MM.1S (cell line): ENCODE measurements around the gene ANKRD13A.
A peak's percentile ranks its signal among the peaks of the same experiment; 100 is the strongest.

ENCODE experiments used
- DNase-seq: peaks from one replicate; pipeline ENCODE4 v3.0.0-alpha.2; 2015
- H2AFZ ChIP-seq: fragments of 300-600 bp; sonication (generic); 2 replicates; pipeline ENCODE4 v1.6.0; 2016; ENCODE audit warnings: antibody characterized with exemption, low read length
- H3F3A ChIP-seq: fragments of 300-600 bp; sonication (generic); 2 replicates; pipeline ENCODE4 v1.6.1; 2016; ENCODE audit warnings: mild to moderate bottlenecking, antibody characterized with exemption, low read length, moderate library complexity, mixed read lengths; ENCODE audit not compliant: insufficient read depth
- H3K27ac ChIP-seq: fragments of 300-600 bp; sonication (generic); 2 replicates; pipeline ENCODE4 v1.5.1; 2016; ENCODE audit warnings: mild to moderate bottlenecking, low read length
- H3K27me3 ChIP-seq: fragments of 300-600 bp; sonication (generic); replicated peaks from 2 replicates; pipeline ENCODE4 v1.6.0; 2016; ENCODE audit warnings: low read length; ENCODE audit not compliant: insufficient read depth
- H3K36me3 ChIP-seq: fragments of 300-600 bp; sonication (generic); replicated peaks from 2 replicates; pipeline ENCODE4 v1.6.1; 2016; ENCODE audit warnings: mild to moderate bottlenecking, low read length, mixed read lengths; ENCODE audit not compliant: insufficient read depth
- H3K4me1 ChIP-seq: fragments of 300-600 bp; sonication (generic); 2 replicates; pipeline ENCODE4 v1.6.1; 2016; ENCODE audit warnings: low read length, mixed read lengths
- H3K4me2 ChIP-seq: fragments of 300-600 bp; sonication (generic); 2 replicates; pipeline ENCODE4 v1.6.0; 2016; ENCODE audit warnings: low read depth, low read length
- H3K4me3 ChIP-seq: fragments of 300-600 bp; sonication (generic); 2 replicates; pipeline ENCODE4 v1.5.1; 2016; ENCODE audit warnings: low read length, mixed read lengths
- H3K79me2 ChIP-seq: fragments of 300-600 bp; sonication (generic); 2 replicates; pipeline ENCODE4 v1.6.1; 2016; ENCODE audit warnings: mixed run types, low read length, mixed read lengths
- H3K9ac ChIP-seq: fragments of 300-600 bp; sonication (generic); 2 replicates; pipeline ENCODE4 v1.6.1; 2016; ENCODE audit warnings: low read length, mixed read lengths
- H3K9me2 ChIP-seq: fragments of 300-600 bp; sonication (generic); replicated peaks from 2 replicates; pipeline ENCODE4 v1.6.1; 2016; ENCODE audit warnings: mild to moderate bottlenecking, low read length, mixed read lengths; ENCODE audit not compliant: insufficient read depth
- H3K9me3 ChIP-seq: fragments of 300-600 bp; sonication (generic); replicated peaks from 2 replicates; pipeline ENCODE4 v1.6.1; 2016; ENCODE audit warnings: mild to moderate bottlenecking, low read length, mixed read lengths; ENCODE audit not compliant: insufficient read depth
- H4K20me1 ChIP-seq: fragments of 300-600 bp; sonication (generic); 2 replicates; pipeline ENCODE4 v1.6.1; 2016; ENCODE audit warnings: mild to moderate bottlenecking, low read length, moderate library complexity, mixed read lengths; ENCODE audit not compliant: insufficient read depth
- EZH2 ChIP-seq: fragments of 300-600 bp; sonication (generic); optimal IDR thresholded peaks from 2 replicates; pipeline ENCODE3; 2017; ENCODE audit warnings: low read depth, mild to moderate bottlenecking, antibody characterized with exemption, low read length, mixed read lengths
- EZH2phosphoT487 ChIP-seq: fragments of 300-600 bp; sonication (generic); IDR thresholded peaks from 2 replicates; pipeline ENCODE4 v1.6.1; 2018; ENCODE audit warnings: antibody characterized with exemption, low read length
- TF ChIP-seq, protein P1 (sequence below): fragments of 300-600 bp; sonication (generic); IDR thresholded peaks from 2 replicates; pipeline ENCODE4 v1.5.1; 2016; ENCODE audit warnings: antibody characterized with exemption, low read length, mixed read lengths

ANKRD13A gene

DNA sequence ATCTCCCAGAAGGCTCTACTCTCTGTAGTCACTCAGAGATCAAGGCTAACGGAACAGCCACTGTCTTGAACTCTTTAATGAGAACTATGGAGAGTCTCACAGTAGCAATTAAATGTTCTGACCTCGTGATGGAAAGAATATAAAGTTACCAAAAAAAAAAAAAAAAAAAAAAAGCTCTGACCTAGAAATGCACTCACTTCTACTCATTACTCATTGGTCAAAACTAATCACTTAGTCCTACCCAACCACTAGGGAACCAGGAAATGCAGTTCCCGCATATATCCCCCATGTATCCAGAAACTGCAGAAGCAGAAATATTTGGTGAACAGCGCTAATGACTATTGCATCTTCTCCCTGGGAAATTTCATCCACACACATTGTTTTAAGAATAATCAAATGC is 78.6 kb downstream of the ANKRD13A start:
- Histone ChIP-seq H3K4me3 (no peak overlapping the region), H2AFZ (no peak overlapping the region), H3K9me3 (no peaks in the 10 kb centered on the region), H3K4me2 (no peak overlapping the region), H3F3A (peaks cover 4% of the 10 kb centered on the region; the same call in 1 of the 2 replicates), H3K9ac (no peak overlapping the region), H3K79me2 (no peaks in the 10 kb centered on the region), H3K36me3 (no peaks in the 10 kb centered on the region), H4K20me1 (no peaks in the 10 kb centered on the region), H3K9me2 (no peaks in the 10 kb centered on the region), H3K27ac (no peak overlapping the region), H3K4me1 (peaks cover 12% of the 10 kb centered on the region), H3K27me3 (no peaks in the 10 kb centered on the region)
- DNase-seq, result no peak
- no peak for TF ChIP-seq EZH2
- TF ChIP-seq, protein P1, sequence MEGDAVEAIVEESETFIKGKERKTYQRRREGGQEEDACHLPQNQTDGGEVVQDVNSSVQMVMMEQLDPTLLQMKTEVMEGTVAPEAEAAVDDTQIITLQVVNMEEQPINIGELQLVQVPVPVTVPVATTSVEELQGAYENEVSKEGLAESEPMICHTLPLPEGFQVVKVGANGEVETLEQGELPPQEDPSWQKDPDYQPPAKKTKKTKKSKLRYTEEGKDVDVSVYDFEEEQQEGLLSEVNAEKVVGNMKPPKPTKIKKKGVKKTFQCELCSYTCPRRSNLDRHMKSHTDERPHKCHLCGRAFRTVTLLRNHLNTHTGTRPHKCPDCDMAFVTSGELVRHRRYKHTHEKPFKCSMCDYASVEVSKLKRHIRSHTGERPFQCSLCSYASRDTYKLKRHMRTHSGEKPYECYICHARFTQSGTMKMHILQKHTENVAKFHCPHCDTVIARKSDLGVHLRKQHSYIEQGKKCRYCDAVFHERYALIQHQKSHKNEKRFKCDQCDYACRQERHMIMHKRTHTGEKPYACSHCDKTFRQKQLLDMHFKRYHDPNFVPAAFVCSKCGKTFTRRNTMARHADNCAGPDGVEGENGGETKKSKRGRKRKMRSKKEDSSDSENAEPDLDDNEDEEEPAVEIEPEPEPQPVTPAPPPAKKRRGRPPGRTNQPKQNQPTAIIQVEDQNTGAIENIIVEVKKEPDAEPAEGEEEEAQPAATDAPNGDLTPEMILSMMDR, result no peak
- no peak for TF ChIP-seq EZH2phosphoT487

DNA sequence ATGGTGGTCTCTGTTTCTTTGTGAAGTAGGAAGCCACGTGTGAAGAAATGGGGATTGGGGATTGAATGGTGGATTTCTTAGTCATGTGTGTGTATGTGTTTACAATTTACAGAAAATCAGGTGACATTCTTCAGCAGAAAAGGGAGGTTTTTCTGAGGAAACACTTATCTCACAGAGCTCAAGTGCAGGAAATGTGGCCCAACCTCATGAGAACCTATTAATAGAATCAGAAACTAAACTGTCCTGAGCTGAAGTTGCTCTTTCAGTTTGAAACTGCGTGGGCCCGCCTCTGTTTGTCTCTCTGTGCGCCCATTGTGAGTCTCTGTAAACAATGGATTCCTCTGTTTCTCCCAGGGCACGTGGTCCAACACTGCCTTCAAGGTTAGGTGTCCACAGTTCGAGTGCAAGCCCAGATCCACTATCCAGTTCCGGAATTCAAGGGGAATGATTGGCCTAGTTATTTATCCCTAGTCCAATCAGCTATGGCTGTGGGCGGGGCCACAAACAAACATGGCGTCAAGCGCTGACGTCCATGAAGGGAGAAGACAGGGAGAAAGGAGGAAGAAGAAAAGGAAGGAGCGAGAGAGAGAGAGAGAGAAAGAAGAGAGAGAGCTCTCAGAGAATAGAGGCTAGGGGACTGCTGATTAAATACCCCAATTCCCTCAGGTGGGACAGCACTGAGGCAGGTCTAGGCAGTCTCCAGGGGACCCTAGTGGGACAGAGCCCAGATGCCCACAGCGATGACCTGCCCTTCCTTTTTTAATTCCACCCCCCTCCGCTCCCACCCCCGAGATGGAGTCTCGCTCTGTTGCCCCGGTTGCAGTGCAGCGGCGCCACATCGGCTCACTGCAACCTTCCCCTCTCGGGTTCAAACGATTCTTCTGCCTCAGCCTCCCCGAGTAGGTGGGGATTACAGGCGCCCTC is 80.5 kb downstream of the ANKRD13A start:
- peak overlapping the region; percentile 93 for H3K27ac ChIP-seq
- H3K4me2 ChIP-seq, result peak overlapping the region; percentile 72
- H3K27me3 ChIP-seq, result no peaks in the 10 kb centered on the region
- H3K4me1 ChIP-seq, result peaks cover 12% of the 10 kb centered on the region
- no peaks in the 10 kb centered on the region for H3K9me2 ChIP-seq
- H3F3A ChIP-seq, result peaks cover 4% of the 10 kb centered on the region; the same call in 1 of the 2 replicates
- peak; percentile 86 for DNase-seq
- H4K20me1 ChIP-seq, result no peaks in the 10 kb centered on the region
- H3K9me3 ChIP-seq, result no peaks in the 10 kb centered on the region
- TF ChIP-seq, protein P1, result no peak
- TF ChIP-seq EZH2 (no peak), EZH2phosphoT487 (no peak)
- no peaks in the 10 kb centered on the region for H3K79me2 ChIP-seq
- H3K4me3 ChIP-seq, result peak overlapping the region; percentile 48; the same call in 1 of the 2 replicates
- peak overlapping the region; percentile 81 for H2AFZ ChIP-seq
- H3K36me3 ChIP-seq, result no peaks in the 10 kb centered on the region
- peak overlapping the region; percentile 56 for H3K9ac ChIP-seq

DNA sequence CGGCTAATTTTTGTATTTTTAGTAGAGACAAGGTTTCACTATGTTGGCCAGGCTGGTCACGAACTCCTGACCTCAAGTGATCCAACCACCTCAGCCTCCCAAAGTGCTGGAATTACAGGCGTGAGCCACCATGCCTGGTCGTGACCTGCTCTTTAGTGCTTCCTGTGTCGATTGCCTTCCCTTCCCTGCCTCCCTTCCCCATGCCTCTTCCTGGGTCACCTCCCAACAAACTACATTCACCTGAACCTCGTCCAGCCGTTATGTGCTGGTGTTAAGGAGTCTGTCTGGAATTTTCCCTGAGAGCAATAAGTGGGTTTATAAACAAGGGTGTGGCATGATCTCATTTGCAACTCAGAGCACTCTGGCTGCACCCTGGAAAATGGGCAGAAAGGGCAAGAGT is 81.2 kb downstream of the ANKRD13A start:
- TF ChIP-seq, protein P1, result no peak
- TF ChIP-seq EZH2phosphoT487 (no peak), EZH2 (no peak)
- no peaks in the 10 kb centered on the region for H3K9me2 ChIP-seq
- H3K4me1 ChIP-seq, result peaks cover 12% of the 10 kb centered on the region
- H3K4me2 ChIP-seq, result no peak overlapping the region
- no peaks in the 10 kb centered on the region for H3K9me3 ChIP-seq
- H3K36me3 ChIP-seq, result no peaks in the 10 kb centered on the region
- DNase-seq, result no peak
- H3F3A ChIP-seq, result peaks cover 4% of the 10 kb centered on the region; the same call in 1 of the 2 replicates
- no peaks in the 10 kb centered on the region for H3K79me2 ChIP-seq
- no peak overlapping the region for H2AFZ ChIP-seq
- no peaks in the 10 kb centered on the region for H4K20me1 ChIP-seq
- no peak overlapping the region for H3K9ac ChIP-seq
- no peak overlapping the region for H3K4me3 ChIP-seq
- H3K27me3 ChIP-seq, result no peaks in the 10 kb centered on the region
- no peak overlapping the region for H3K27ac ChIP-seq
